ENCODE data around the gene ITGA7. TPM values are rescaled to one million over a fixed set of nuclear protein-coding genes. Genes with fewer than 3 reads are reported as not detected.
A peak's percentile ranks its signal among the peaks of the same experiment; 100 is the strongest.

The ITGA7 gene
- total RNA-seq, 2 experiments from 2014 or later: 5.5 to 5.6 TPM

DNA sequence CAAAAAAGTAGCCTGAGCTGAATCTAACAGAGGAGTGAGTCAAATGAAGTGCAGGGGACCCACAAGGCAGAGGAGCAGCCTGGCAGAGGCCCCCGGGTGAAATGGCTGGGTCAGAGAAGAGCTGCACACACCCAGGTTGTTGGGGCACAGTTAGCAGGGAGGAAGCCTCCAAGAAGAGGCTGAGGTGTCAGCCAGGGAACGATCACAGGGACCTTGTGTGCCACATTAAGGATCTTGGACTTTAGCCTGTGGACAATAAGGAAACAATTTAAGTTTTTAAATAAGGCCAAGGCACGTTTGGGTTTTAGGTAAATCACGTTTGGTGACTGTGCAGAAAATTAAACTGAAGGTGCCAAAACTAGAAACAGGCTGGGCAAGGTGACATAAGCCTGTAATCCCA lies 36.0 kb downstream of the ITGA7 start:
- intact Hi-C loops (cut with DNase I, micrococcal nuclease): no loop called here
- no peaks in the 10 kb centered on the region for H3K36me3 Mint-ChIP-seq (ENCODE audit: low read depth)
- no peaks in the 10 kb centered on the region for H3K9me3 Mint-ChIP-seq (ENCODE audit: low read depth)
- peaks cover 12% of the 10 kb centered on the region for H3K27me3 Mint-ChIP-seq
- ATAC-seq: no peak
- no peak overlapping the region for H3K4me3 Mint-ChIP-seq
- POLR2A ChIA-PET: no interaction called here
- CTCF ChIA-PET: interaction anchor here (0.8 kb wide), 1 partner anchor 17 kb away, joined by 4 read pairs; no protein-coding TSS in a partner anchor
- DNase-seq: no peak
- no peaks in the 10 kb centered on the region for H3K4me1 Mint-ChIP-seq
- no peak overlapping the region for H3K27ac Mint-ChIP-seq

GRCh38 chr12:55670276-55670675 lies 37.4 kb downstream of the ITGA7 start:
- POLR2A ChIA-PET: no interaction called here
- DNase-seq (no peak), ATAC-seq (no peak)
- intact Hi-C loops (cut with DNase I, micrococcal nuclease): no loop called here
- H3K4me1 Mint-ChIP-seq: no peaks in the 10 kb centered on the region
- no peaks in the 10 kb centered on the region for H3K9me3 Mint-ChIP-seq (ENCODE audit: low read depth)
- H3K4me3 Mint-ChIP-seq: no peak overlapping the region
- no peaks in the 10 kb centered on the region for H3K36me3 Mint-ChIP-seq (ENCODE audit: low read depth)
- H3K27me3 Mint-ChIP-seq: peaks cover 6% of the 10 kb centered on the region
- CTCF ChIA-PET: interaction anchor here (0.5 to 1.7 kb wide), 3 partner anchors 8 to 211 kb away, joined by 3 to 6 read pairs (median 4); no protein-coding TSS in a partner anchor
- no peak overlapping the region for H3K27ac Mint-ChIP-seq

GRCh38 chr12:55666508-55666907 lies 41.2 kb downstream of the ITGA7 start:
- ChIA-PET POLR2A (no interaction called here), CTCF (interaction anchor here (1.1 to 1.3 kb wide), 2 partner anchors 11 to 40 kb away, joined by 3 to 4 read pairs; no protein-coding TSS in a partner anchor)
- ATAC-seq (no peak), DNase-seq (no peak)
- no peaks in the 10 kb centered on the region for H3K4me1 Mint-ChIP-seq
- no peaks in the 10 kb centered on the region for H3K36me3 Mint-ChIP-seq (ENCODE audit: low read depth)
- H3K27ac Mint-ChIP-seq: no peak overlapping the region
- no peak overlapping the region for H3K4me3 Mint-ChIP-seq
- intact Hi-C loops (cut with DNase I, micrococcal nuclease): no loop called here
- peaks cover 2% of the 10 kb centered on the region for H3K27me3 Mint-ChIP-seq
- H3K9me3 Mint-ChIP-seq (ENCODE audit: low read depth): no peaks in the 10 kb centered on the region

- intact Hi-C loops (cut with DNase I, micrococcal nuclease): no loop called here
- ChIA-PET POLR2A (no interaction called here), CTCF (no interaction called here)
- ATAC-seq (no peak), DNase-seq (no peak)
- no peak overlapping the region for H3K27ac Mint-ChIP-seq
- no peaks in the 10 kb centered on the region for H3K36me3 Mint-ChIP-seq (ENCODE audit: low read depth)
- H3K9me3 Mint-ChIP-seq (ENCODE audit: low read depth): no peaks in the 10 kb centered on the region
- H3K4me1 Mint-ChIP-seq: no peaks in the 10 kb centered on the region
- peaks cover 2% of the 10 kb centered on the region for H3K27me3 Mint-ChIP-seq
- no peak overlapping the region for H3K4me3 Mint-ChIP-seq
These were observed 42.9 kb downstream of the ITGA7 start for GRCh38 chr12:55664826-55665225.

GRCh38 chr12:55663391-55663790 lies 44.3 kb downstream of the ITGA7 start:
- POLR2A ChIA-PET: no interaction called here
- ATAC-seq (no peak), DNase-seq (no peak)
- CTCF ChIA-PET: no interaction called here
- Mint-ChIP-seq H3K36me3 (ENCODE audit: low read depth) (no peaks in the 10 kb centered on the region), H3K4me3 (no peak overlapping the region), H3K27ac (no peak overlapping the region), H3K27me3 (peaks cover 2% of the 10 kb centered on the region), H3K9me3 (ENCODE audit: low read depth) (no peaks in the 10 kb centered on the region), H3K4me1 (no peaks in the 10 kb centered on the region)
- intact Hi-C loops (cut with DNase I, micrococcal nuclease): no loop called here

- POLR2A ChIA-PET: no interaction called here
- peak; percentile 22 for DNase-seq
- ATAC-seq: peak; percentile 44
- Mint-ChIP-seq H3K27ac (no peak overlapping the region), H3K36me3 (ENCODE audit: low read depth) (no peaks in the 10 kb centered on the region), H3K9me3 (ENCODE audit: low read depth) (no peaks in the 10 kb centered on the region), H3K27me3 (peaks cover 2% of the 10 kb centered on the region), H3K4me3 (no peak overlapping the region), H3K4me1 (no peaks in the 10 kb centered on the region)
- intact Hi-C loops (cut with DNase I, micrococcal nuclease): loop anchor here (1.0 to 5.0 kb wide), 3 partner anchors 58 to 78 kb away; partner anchors contain the start of gene BLOC1S1 (in 1 of the 2)
- CTCF ChIA-PET: interaction anchor here (1.1 kb wide), 1 partner anchor 10 kb away, joined by 3 read pairs; no protein-coding TSS in a partner anchor
These were observed 48.0 kb downstream of the ITGA7 start for GRCh38 chr12:55659486-55660385.

DNA sequence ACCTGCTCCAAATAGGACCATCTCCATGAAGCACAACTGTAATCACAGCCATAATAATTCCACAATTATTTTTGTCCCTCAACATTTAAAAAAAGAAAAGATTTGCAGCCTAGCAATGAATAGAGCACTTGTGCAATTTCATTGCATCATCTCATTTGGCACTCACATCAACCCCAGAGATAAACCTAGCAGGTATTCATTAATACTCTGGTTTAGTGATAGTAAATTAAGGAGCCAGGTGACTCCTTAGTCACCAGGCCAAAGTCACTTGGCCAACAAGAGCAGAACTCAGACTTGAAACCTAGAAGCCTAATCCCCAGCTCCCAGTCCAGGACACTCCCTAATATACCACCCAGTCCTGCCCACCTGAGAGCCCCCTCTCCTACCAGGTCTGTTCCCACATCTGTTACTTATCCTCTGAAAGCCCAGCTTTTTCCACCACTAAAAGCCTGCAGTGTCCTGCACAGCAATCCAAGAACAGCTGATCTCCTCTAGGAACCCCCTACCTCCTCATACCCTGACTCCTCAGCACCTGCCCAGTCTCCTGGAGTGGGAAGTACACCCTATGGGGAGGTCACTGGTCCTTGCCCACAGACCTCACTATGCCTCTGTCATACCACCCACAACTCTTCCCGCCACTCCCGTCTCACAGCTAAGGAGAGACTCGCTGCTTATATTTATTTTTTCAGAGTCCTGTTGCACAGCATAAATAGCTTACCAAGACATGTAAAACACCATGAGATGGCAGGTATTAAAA lies 48.9 kb downstream of the ITGA7 start:
- CTCF ChIA-PET: interaction anchor here (0.8 to 5.3 kb wide), 4 partner anchors 9 to 374 kb away, joined by 3 to 95 read pairs (median 14); no protein-coding TSS in a partner anchor

GRCh38 chr12:55658212-55658611 lies 49.5 kb downstream of the ITGA7 start:
- CTCF ChIA-PET: interaction anchor here (0.8 to 5.3 kb wide), 4 partner anchors 8 to 374 kb away, joined by 3 to 95 read pairs (median 14); no protein-coding TSS in a partner anchor
- Mint-ChIP-seq H3K27me3 (peaks cover 2% of the 10 kb centered on the region), H3K36me3 (ENCODE audit: low read depth) (no peaks in the 10 kb centered on the region), H3K4me1 (peaks cover under 1% of the 10 kb centered on the region), H3K9me3 (ENCODE audit: low read depth) (peaks cover under 1% of the 10 kb centered on the region), H3K27ac (no peak overlapping the region), H3K4me3 (no peak overlapping the region)
- ATAC-seq (no peak), DNase-seq (no peak)
- intact Hi-C loops (cut with DNase I, micrococcal nuclease): loop anchor here in 1 of 2 experiments (5.0 kb wide), 1 partner anchor 59 kb away; the partner anchor contains the start of gene BLOC1S1
- POLR2A ChIA-PET: no interaction called here

More for the DNA sequence above, 48.9 kb downstream of the ITGA7 start:
- H3K27ac Mint-ChIP-seq: no peak overlapping the region
- intact Hi-C loops (cut with DNase I, micrococcal nuclease): loop anchor here (1.0 to 5.0 kb wide), 2 partner anchors 58 to 78 kb away; partner anchors contain the start of gene BLOC1S1 (in 1 of the 2)
- no peak for ATAC-seq
- H3K4me3 Mint-ChIP-seq: no peak overlapping the region
- no peak for DNase-seq
- no peaks in the 10 kb centered on the region for H3K36me3 Mint-ChIP-seq (ENCODE audit: low read depth)
- H3K27me3 Mint-ChIP-seq: peaks cover 2% of the 10 kb centered on the region
- H3K9me3 Mint-ChIP-seq (ENCODE audit: low read depth): no peaks in the 10 kb centered on the region
- POLR2A ChIA-PET: no interaction called here
- H3K4me1 Mint-ChIP-seq: no peaks in the 10 kb centered on the region

DNA sequence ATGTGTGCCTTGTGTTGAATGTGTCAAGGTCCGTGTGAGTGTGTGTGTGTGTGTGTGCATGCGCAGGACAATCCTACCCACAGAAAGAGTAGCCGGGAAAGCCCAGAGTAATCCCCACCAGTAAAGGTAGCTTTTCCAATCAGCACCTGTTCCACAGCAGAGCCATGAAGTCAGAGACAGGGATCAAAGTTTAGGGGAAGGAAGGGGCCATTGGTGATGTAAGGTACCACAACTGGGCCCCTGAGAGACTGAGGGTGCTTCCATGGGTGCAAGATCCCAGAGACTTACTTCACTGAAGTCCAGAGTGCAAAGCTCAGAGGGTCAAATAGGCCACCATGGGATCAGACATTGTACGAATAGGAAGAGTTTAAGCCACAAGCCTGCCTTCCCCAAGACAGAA lies 50.5 kb downstream of the ITGA7 start:
- POLR2A ChIA-PET: no interaction called here
- Mint-ChIP-seq H3K4me1 (peaks cover 9% of the 10 kb centered on the region), H3K27ac (no peak overlapping the region), H3K9me3 (ENCODE audit: low read depth) (peaks cover 8% of the 10 kb centered on the region), H3K36me3 (ENCODE audit: low read depth) (peaks cover 4% of the 10 kb centered on the region), H3K4me3 (no peak overlapping the region), H3K27me3 (peaks cover 2% of the 10 kb centered on the region)
- CTCF ChIA-PET: interaction anchor here (0.5 to 5.3 kb wide), 16 partner anchors 12 to 1079 kb away, joined by 3 to 95 read pairs (median 6); no protein-coding TSS in a partner anchor
- intact Hi-C loops (cut with DNase I, micrococcal nuclease): loop anchor here (2.0 to 5.0 kb wide), 2 partner anchors 38 to 60 kb away; partner anchors contain the start of gene BLOC1S1 (in 1 of the 2)
- ATAC-seq (no peak), DNase-seq (no peak)

- POLR2A ChIA-PET: interaction anchor here (0.6 kb wide), 1 partner anchor 24 kb away, joined by 5 read pairs; no protein-coding TSS in a partner anchor
- intact Hi-C loops (cut with DNase I, micrococcal nuclease): loop anchor here in 1 of 2 experiments (5.0 kb wide), 1 partner anchor 63 kb away; the partner anchor contains the start of gene BLOC1S1
- H3K9me3 Mint-ChIP-seq (ENCODE audit: low read depth): peaks cover 17% of the 10 kb centered on the region
- no peak for DNase-seq
- peaks cover 24% of the 10 kb centered on the region for H3K4me1 Mint-ChIP-seq
- H3K27me3 Mint-ChIP-seq: peaks cover 2% of the 10 kb centered on the region
- H3K27ac Mint-ChIP-seq: no peak overlapping the region
- H3K4me3 Mint-ChIP-seq: no peak overlapping the region
- H3K36me3 Mint-ChIP-seq (ENCODE audit: low read depth): peaks cover 8% of the 10 kb centered on the region
- CTCF ChIA-PET: interaction anchor here (1.1 to 5.3 kb wide), 3 partner anchors 9 to 62 kb away, joined by 3 to 95 read pairs (median 5); no protein-coding TSS in a partner anchor
- no peak for ATAC-seq
These were observed 53.0 kb downstream of the ITGA7 start for GRCh38 chr12:55654511-55655214.

Data from activated CD4-positive, alpha-beta T cell treated with anti-CD3 and anti-CD28 coated beads for 36 hours (primary cell).